ENCODE measurements around the gene USH1C.

Gene USH1C

DNA sequence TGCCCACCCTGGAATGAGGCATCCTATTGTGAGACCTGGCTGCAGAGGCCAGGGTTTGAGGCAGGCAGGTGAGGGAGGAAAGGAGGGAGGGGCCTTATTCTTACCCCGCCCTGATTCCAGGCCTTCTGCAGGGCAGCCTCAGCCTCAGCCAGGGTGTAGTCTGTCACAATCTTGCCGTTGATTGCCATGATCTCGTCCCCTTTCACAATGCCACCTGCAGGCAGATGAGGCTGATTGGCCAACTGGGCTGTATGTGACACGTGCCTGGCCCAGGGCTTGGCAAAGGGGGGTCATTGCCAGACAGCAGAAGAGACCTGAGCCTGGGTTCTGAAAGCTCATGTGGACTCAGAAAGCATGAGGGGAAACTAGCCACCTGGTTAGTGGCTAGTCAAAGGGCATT is 46.2 kb downstream of the USH1C start:
- H3K27ac ChIP-seq, result no peak overlapping the region
- TF ChIP-seq, protein P1, sequence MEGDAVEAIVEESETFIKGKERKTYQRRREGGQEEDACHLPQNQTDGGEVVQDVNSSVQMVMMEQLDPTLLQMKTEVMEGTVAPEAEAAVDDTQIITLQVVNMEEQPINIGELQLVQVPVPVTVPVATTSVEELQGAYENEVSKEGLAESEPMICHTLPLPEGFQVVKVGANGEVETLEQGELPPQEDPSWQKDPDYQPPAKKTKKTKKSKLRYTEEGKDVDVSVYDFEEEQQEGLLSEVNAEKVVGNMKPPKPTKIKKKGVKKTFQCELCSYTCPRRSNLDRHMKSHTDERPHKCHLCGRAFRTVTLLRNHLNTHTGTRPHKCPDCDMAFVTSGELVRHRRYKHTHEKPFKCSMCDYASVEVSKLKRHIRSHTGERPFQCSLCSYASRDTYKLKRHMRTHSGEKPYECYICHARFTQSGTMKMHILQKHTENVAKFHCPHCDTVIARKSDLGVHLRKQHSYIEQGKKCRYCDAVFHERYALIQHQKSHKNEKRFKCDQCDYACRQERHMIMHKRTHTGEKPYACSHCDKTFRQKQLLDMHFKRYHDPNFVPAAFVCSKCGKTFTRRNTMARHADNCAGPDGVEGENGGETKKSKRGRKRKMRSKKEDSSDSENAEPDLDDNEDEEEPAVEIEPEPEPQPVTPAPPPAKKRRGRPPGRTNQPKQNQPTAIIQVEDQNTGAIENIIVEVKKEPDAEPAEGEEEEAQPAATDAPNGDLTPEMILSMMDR (IDR thresholded peaks at IDR 0.05), result peak; percentile 8; the same call in 1 of the 2 replicates
- no peak for TF ChIP-seq ZFX (IDR thresholded peaks at IDR 0.05; ENCODE audit: borderline replicate concordance)

DNA sequence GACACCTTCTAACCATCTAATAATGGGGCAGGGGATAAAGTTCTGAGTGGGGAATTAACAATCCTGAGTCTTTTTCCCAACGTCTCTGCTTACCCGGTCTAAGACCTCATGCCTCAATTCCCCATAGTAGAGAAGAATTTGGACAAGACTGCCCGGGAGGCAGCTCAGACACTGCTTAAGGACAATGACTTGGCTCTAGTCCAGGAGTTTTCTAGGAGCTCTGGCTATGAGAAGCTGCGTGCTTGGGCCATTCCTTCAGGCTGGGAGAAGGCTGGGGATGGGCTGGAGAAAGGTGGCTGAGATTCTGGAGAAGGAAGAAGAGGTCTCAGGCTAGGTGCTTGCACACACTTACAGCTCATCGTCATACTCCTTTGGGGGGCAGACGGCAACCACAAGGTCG is 47.8 kb downstream of the USH1C start:
- H3K27ac ChIP-seq, result no peak overlapping the region
- TF ChIP-seq ZFX (IDR thresholded peaks at IDR 0.05; ENCODE audit: borderline replicate concordance), result no peak
- TF ChIP-seq, protein P1 (IDR thresholded peaks at IDR 0.05), result no peak

DNA sequence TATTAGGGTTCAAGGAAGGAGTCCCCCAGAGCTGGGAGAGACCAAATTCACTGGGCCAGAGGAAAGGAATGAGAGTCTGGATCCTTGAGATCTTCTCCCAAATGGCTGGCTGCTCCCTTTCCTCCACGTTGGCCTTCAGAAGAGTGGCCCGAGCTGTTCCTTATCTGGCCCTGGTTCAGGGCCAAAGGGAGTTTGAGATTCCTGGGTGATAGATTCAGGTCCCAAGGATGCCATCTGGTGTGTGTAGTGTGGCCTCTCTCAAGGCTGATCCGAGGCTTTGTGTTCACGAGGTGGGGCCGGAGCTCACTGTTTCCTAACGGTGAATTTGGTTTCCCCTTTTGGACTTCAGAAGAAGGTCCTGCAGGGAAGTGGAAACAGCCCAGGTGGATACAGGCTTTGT is 50.2 kb downstream of the USH1C start:
- no peak overlapping the region for H3K27ac ChIP-seq
- TF ChIP-seq, protein P1 (IDR thresholded peaks at IDR 0.05), result no peak
- no peak for TF ChIP-seq ZFX (IDR thresholded peaks at IDR 0.05; ENCODE audit: borderline replicate concordance)

DNA sequence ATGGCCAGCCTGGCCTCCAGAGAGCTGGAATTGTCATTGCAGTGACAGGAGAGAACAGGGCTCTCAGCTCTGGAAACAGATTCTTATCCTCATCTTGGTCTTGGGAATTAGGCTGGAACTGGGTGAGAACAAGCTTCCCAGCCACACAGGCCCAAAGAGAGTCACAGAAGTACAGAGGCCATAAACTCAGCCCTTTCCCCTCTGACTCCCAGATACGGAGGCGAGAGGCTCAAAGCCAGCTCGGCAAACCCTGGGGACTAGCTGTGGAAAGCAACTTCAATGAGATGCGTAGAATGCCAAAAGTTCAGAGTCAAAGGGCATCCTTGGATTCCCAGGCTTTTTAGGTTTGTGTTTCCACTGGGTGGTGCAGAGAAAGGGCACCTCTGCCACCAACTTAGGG is 53.3 kb downstream of the USH1C start:
- H3K27ac ChIP-seq, result no peak overlapping the region
- TF ChIP-seq, protein P1 (IDR thresholded peaks at IDR 0.05), result no peak
- TF ChIP-seq ZFX (IDR thresholded peaks at IDR 0.05; ENCODE audit: borderline replicate concordance), result no peak

DNA sequence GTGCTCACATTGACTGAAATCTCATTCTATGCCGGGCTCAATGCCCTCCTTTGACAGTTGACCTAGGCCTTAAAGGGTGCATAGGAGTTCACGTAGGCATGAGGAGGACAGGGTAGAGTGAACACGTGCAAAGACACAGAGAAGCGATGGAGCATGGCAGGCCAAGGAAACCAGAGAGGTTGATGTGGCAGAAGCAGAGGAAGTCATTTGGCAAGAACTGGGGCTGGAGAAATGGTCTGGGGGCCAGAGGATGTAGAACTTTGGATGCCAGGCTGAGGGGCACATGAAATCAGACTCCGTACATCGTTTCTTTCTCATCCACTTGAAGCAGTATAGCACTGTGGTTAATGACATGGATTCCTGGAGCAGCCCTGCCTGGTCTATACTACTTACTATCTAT is 54.0 kb downstream of the USH1C start:
- TF ChIP-seq, protein P1 (IDR thresholded peaks at IDR 0.05), result no peak
- no peak for TF ChIP-seq ZFX (IDR thresholded peaks at IDR 0.05; ENCODE audit: borderline replicate concordance)
- H3K27ac ChIP-seq, result no peak overlapping the region

DNA sequence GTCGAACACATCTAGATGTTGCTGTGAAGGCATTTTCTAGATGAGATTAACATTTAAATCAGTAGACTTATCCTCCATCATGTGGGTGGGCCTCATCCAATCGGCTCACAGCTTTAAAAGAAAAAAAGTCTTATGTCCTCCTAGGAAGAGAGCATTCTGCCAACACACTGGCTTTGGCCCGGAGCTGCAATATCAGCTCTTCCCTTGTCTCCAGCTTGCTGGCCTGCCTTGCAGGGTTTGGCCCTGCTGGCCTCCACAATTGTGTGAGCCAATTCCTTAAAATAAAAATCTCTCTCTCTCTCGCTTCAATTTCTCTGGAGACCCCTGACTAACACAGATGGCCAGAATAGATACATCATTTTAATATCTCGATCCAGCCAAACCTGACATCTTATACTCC is 54.5 kb downstream of the USH1C start:
- TF ChIP-seq, protein P1 (IDR thresholded peaks at IDR 0.05), result no peak
- no peak for TF ChIP-seq ZFX (IDR thresholded peaks at IDR 0.05; ENCODE audit: borderline replicate concordance)
- H3K27ac ChIP-seq, result no peak overlapping the region

DNA sequence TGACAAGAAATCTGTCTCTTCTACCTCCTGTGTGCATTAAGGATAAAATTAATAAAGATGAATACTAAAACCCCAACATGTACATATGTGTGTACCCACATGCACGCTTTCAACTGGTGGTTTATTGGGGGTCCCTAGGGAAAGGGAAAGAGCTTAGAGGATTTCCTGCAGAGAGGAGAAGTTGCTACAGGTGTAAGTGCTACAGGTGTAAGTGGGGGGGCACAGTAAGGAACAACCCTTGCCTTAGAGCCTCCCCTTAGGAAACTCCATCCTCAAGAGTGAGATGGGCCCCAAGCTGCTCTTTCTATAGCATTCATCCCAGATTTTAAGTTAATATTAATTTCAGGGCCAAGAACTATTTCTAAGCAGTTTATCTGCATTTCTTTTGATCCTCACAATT is 55.7 kb downstream of the USH1C start:
- TF ChIP-seq, protein P1 (IDR thresholded peaks at IDR 0.05), result no peak
- no peak for TF ChIP-seq ZFX (IDR thresholded peaks at IDR 0.05; ENCODE audit: borderline replicate concordance)
- H3K27ac ChIP-seq, result no peak overlapping the region
